ENCODE data around the gene CRADD. TPM values are rescaled to one million over a fixed set of nuclear protein-coding genes. Genes with fewer than 3 reads are reported as not detected.

CRADD gene
- total RNA-seq, 1 donor from 2014 or later: 10.7 TPM

- no peak for DNase-seq (ENCODE audit: low spot score)
- intact Hi-C loops (cut with micrococcal nuclease): no loop called here
- Mint-ChIP-seq H3K27ac (no peak overlapping the region), H3K27me3 (ENCODE audit: low read depth) (peaks cover 10% of the 10 kb centered on the region), H3K9me3 (peaks cover 3% of the 10 kb centered on the region), H3K36me3 (ENCODE audit: low read depth) (peaks cover 2% of the 10 kb centered on the region), H3K4me1 (ENCODE audit: low read depth) (peaks cover 12% of the 10 kb centered on the region), H3K4me3 (ENCODE audit: low read depth) (no peak overlapping the region)
These were observed 82.4 kb downstream of the CRADD start for GRCh38 chr12:93759512-93760081.

DNA sequence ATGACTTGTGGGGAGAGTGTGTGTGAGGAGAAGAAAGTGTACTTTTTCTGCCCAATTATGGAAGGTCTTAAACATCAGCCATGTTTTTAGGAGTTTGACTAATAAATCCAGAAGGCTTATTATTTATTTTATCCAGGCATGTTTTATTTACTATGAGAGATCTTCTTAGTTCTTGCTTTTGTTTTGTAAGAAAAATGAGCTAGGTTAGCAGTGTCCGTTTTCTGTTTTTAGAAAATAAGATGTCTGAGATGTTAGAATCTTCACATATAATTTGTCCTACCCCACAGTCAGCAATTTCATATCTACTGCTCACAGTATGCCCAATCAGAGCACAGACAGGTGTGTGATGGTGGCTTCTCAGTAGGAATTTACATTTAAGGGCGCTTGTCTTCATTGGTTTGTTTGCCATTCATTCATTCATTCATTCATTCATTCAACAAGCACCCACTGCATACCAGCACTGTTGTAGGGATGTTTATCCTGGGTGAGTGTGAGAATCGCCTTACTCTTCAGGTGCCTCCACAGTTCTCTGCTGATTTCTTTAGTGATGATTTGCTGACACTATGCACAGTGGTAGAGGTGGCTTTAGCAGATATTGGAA is 83.2 kb downstream of the CRADD start:
- DNase-seq (ENCODE audit: low spot score): no peak
- H3K27ac Mint-ChIP-seq: no peak overlapping the region
- no peaks in the 10 kb centered on the region for H3K9me3 Mint-ChIP-seq
- intact Hi-C loops (cut with micrococcal nuclease): no loop called here
- H3K4me1 Mint-ChIP-seq (ENCODE audit: low read depth): peaks cover 12% of the 10 kb centered on the region
- peaks cover 12% of the 10 kb centered on the region for H3K27me3 Mint-ChIP-seq (ENCODE audit: low read depth)
- H3K4me3 Mint-ChIP-seq (ENCODE audit: low read depth): no peak overlapping the region
- H3K36me3 Mint-ChIP-seq (ENCODE audit: low read depth): no peaks in the 10 kb centered on the region

GRCh38 chr12:93762059-93762719 is 85.0 kb downstream of the CRADD start:
- H3K27me3 Mint-ChIP-seq (ENCODE audit: low read depth): peaks cover 12% of the 10 kb centered on the region
- H3K4me3 Mint-ChIP-seq (ENCODE audit: low read depth): no peak overlapping the region
- intact Hi-C loops (cut with micrococcal nuclease): no loop called here
- no peak overlapping the region for H3K27ac Mint-ChIP-seq
- peaks cover 22% of the 10 kb centered on the region for H3K4me1 Mint-ChIP-seq (ENCODE audit: low read depth)
- no peaks in the 10 kb centered on the region for H3K9me3 Mint-ChIP-seq
- no peak for DNase-seq (ENCODE audit: low spot score)
- H3K36me3 Mint-ChIP-seq (ENCODE audit: low read depth): no peaks in the 10 kb centered on the region

GRCh38 chr12:93762912-93763553 is 85.9 kb downstream of the CRADD start:
- H3K4me1 Mint-ChIP-seq (ENCODE audit: low read depth): peaks cover 28% of the 10 kb centered on the region
- no peaks in the 10 kb centered on the region for H3K36me3 Mint-ChIP-seq (ENCODE audit: low read depth)
- intact Hi-C loops (cut with micrococcal nuclease): no loop called here
- no peaks in the 10 kb centered on the region for H3K9me3 Mint-ChIP-seq
- DNase-seq (ENCODE audit: low spot score): no peak
- H3K27me3 Mint-ChIP-seq (ENCODE audit: low read depth): peaks cover 12% of the 10 kb centered on the region
- no peak overlapping the region for H3K27ac Mint-ChIP-seq
- no peak overlapping the region for H3K4me3 Mint-ChIP-seq (ENCODE audit: low read depth)

DNA sequence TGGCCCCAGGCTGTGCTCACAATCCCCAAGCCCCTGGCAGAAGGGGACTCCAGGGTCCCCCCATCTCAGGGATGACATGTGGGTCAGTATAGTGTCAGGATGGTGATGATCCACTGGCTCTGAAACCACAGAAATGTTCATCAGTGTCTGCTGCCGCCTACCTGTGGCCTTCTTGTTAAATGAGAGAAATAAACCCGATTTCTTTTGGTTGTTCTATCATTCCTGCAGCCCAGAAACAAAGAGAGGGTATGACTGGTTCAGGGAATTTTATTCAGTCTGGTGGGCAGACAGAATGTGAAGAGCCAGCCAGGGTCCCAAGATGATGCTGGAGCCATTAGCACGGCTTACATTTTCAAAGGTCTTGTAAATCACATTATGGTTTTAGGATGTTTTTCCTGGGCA is 86.6 kb downstream of the CRADD start:
- no peaks in the 10 kb centered on the region for H3K9me3 Mint-ChIP-seq
- no peak overlapping the region for H3K27ac Mint-ChIP-seq
- intact Hi-C loops (cut with micrococcal nuclease): no loop called here
- H3K4me1 Mint-ChIP-seq (ENCODE audit: low read depth): peaks cover 33% of the 10 kb centered on the region
- H3K4me3 Mint-ChIP-seq (ENCODE audit: low read depth): no peak overlapping the region
- no peak for DNase-seq (ENCODE audit: low spot score)
- H3K36me3 Mint-ChIP-seq (ENCODE audit: low read depth): no peaks in the 10 kb centered on the region
- peaks cover 12% of the 10 kb centered on the region for H3K27me3 Mint-ChIP-seq (ENCODE audit: low read depth)

- no peak overlapping the region for H3K4me3 Mint-ChIP-seq (ENCODE audit: low read depth)
- H3K27me3 Mint-ChIP-seq (ENCODE audit: low read depth): peaks cover 7% of the 10 kb centered on the region
- intact Hi-C loops (cut with micrococcal nuclease): loop anchor here (2.0 to 5.0 kb wide), 3 partner anchors 18 to 194 kb away; partner anchors contain the start of gene SOCS2
- no peaks in the 10 kb centered on the region for H3K9me3 Mint-ChIP-seq
- DNase-seq (ENCODE audit: low spot score): no peak
- H3K27ac Mint-ChIP-seq: no peak overlapping the region
- no peaks in the 10 kb centered on the region for H3K36me3 Mint-ChIP-seq (ENCODE audit: low read depth)
- peaks cover 27% of the 10 kb centered on the region for H3K4me1 Mint-ChIP-seq (ENCODE audit: low read depth)
These were observed 89.2 kb downstream of the CRADD start for GRCh38 chr12:93766371-93766770.

- H3K36me3 Mint-ChIP-seq (ENCODE audit: low read depth): no peaks in the 10 kb centered on the region
- DNase-seq (ENCODE audit: low spot score): peak; percentile 28
- H3K27me3 Mint-ChIP-seq (ENCODE audit: low read depth): peaks cover 7% of the 10 kb centered on the region
- H3K4me3 Mint-ChIP-seq (ENCODE audit: low read depth): no peak overlapping the region
- no peak overlapping the region for H3K27ac Mint-ChIP-seq
- intact Hi-C loops (cut with micrococcal nuclease): loop anchor here (1.0 to 5.0 kb wide), 6 partner anchors 18 to 334 kb away; partner anchors contain the start of gene SOCS2
- H3K9me3 Mint-ChIP-seq: no peaks in the 10 kb centered on the region
- H3K4me1 Mint-ChIP-seq (ENCODE audit: low read depth): peaks cover 32% of the 10 kb centered on the region
These were observed 89.8 kb downstream of the CRADD start for GRCh38 chr12:93766796-93767523.

GRCh38 chr12:93767524-93767863 is 90.3 kb downstream of the CRADD start:
- no peak overlapping the region for H3K4me3 Mint-ChIP-seq (ENCODE audit: low read depth)
- H3K36me3 Mint-ChIP-seq (ENCODE audit: low read depth): no peaks in the 10 kb centered on the region
- intact Hi-C loops (cut with micrococcal nuclease): loop anchor here (1.0 to 5.0 kb wide), 6 partner anchors 17 to 334 kb away; partner anchors contain the start of gene SOCS2
- no peaks in the 10 kb centered on the region for H3K9me3 Mint-ChIP-seq
- no peak overlapping the region for H3K27ac Mint-ChIP-seq
- no peak for DNase-seq (ENCODE audit: low spot score)
- peaks cover 37% of the 10 kb centered on the region for H3K4me1 Mint-ChIP-seq (ENCODE audit: low read depth)
- H3K27me3 Mint-ChIP-seq (ENCODE audit: low read depth): peaks cover 7% of the 10 kb centered on the region

- DNase-seq (ENCODE audit: low spot score): no peak
- Mint-ChIP-seq H3K9me3 (peaks cover 10% of the 10 kb centered on the region), H3K4me1 (ENCODE audit: low read depth) (peaks cover 32% of the 10 kb centered on the region), H3K4me3 (ENCODE audit: low read depth) (no peak overlapping the region), H3K36me3 (ENCODE audit: low read depth) (peaks cover 7% of the 10 kb centered on the region), H3K27ac (no peak overlapping the region), H3K27me3 (ENCODE audit: low read depth) (no peaks in the 10 kb centered on the region)
- intact Hi-C loops (cut with micrococcal nuclease): no loop called here
These were observed 95.0 kb downstream of the CRADD start for GRCh38 chr12:93772003-93772700.

- intact Hi-C loops (cut with micrococcal nuclease): no loop called here
- H3K9me3 Mint-ChIP-seq: peaks cover 10% of the 10 kb centered on the region
- H3K27me3 Mint-ChIP-seq (ENCODE audit: low read depth): no peaks in the 10 kb centered on the region
- H3K27ac Mint-ChIP-seq: peak overlapping the region; percentile 0
- H3K36me3 Mint-ChIP-seq (ENCODE audit: low read depth): peaks cover 7% of the 10 kb centered on the region
- peaks cover 26% of the 10 kb centered on the region for H3K4me1 Mint-ChIP-seq (ENCODE audit: low read depth)
- no peak for DNase-seq (ENCODE audit: low spot score)
- no peak overlapping the region for H3K4me3 Mint-ChIP-seq (ENCODE audit: low read depth)
These were observed 96.1 kb downstream of the CRADD start for GRCh38 chr12:93773122-93773871.

GRCh38 chr12:93776581-93777018 is 99.4 kb downstream of the CRADD start:
- DNase-seq (ENCODE audit: low spot score): no peak
- peaks cover 13% of the 10 kb centered on the region for H3K36me3 Mint-ChIP-seq (ENCODE audit: low read depth)
- H3K4me1 Mint-ChIP-seq (ENCODE audit: low read depth): peaks cover 39% of the 10 kb centered on the region
- H3K4me3 Mint-ChIP-seq (ENCODE audit: low read depth): no peak overlapping the region
- no peak overlapping the region for H3K27ac Mint-ChIP-seq
- H3K27me3 Mint-ChIP-seq (ENCODE audit: low read depth): no peaks in the 10 kb centered on the region
- H3K9me3 Mint-ChIP-seq: peaks cover 14% of the 10 kb centered on the region
- intact Hi-C loops (cut with micrococcal nuclease): no loop called here
